GM19351 (cell line): ENCODE measurements around the gene IMPDH1.
"Not testable (repeated sequence)": the region's sequence is repeated elsewhere in the genome, so short reads cannot be mapped to it uniquely, and the experiment has no call there.

Source experiments
- ATAC-seq: cut with Tn5 transposase; IDR thresholded peaks from one replicate; pipeline ENCODE4 v1.9.1; 2021; ENCODE audit warnings: mild to moderate bottlenecking, moderate library complexity; ENCODE audit not compliant: unreplicated experiment

IMPDH1 gene

GRCh38 chr7:128409596-128410450, at the start of gene IMPDH1:
IMPDH1 (minus strand) TSS chr7:128409982; CDS start chr7:128409901, 81 bp downstream.
- peak; percentile 74 for ATAC-seq

GRCh38 chr7:128459394-128459878, 49.7 kb upstream of the IMPDH1 start:
- ATAC-seq = peak; percentile 50

GRCh38 chr7:128458956-128459355, 49.2 kb upstream of the IMPDH1 start:
- peak; percentile 29 for ATAC-seq

GRCh38 chr7:128457385-128457784, 47.6 kb upstream of the IMPDH1 start:
- ATAC-seq = not testable (repeated sequence)

- ATAC-seq = peak; percentile 7
Observed at GRCh38 chr7:128456255-128456725, 46.5 kb upstream of the IMPDH1 start.

- ATAC-seq = peak; percentile 81
Observed at GRCh38 chr7:128455543-128456254, 45.9 kb upstream of the IMPDH1 start, which contains the start of gene HILPDA. HILPDA (plus strand) TSS chr7:128455878; CDS start chr7:128457269, 1,391 bp downstream.

GRCh38 chr7:128454808-128455542, 45.2 kb upstream of the IMPDH1 start:
- no peak for ATAC-seq

GRCh38 chr7:128453836-128454804, 44.3 kb upstream of the IMPDH1 start:
- no peak for ATAC-seq

- no peak for ATAC-seq
Observed at GRCh38 chr7:128452552-128452951, 42.8 kb upstream of the IMPDH1 start.

- ATAC-seq = no peak
Observed at GRCh38 chr7:128450913-128451312, 41.1 kb upstream of the IMPDH1 start.

- ATAC-seq = no peak
Observed at GRCh38 chr7:128450409-128450808, 40.6 kb upstream of the IMPDH1 start.

GRCh38 chr7:128448751-128449302, 39.0 kb upstream of the IMPDH1 start:
- ATAC-seq = no peak

GRCh38 chr7:128447941-128448564, 38.3 kb upstream of the IMPDH1 start:
- no peak for ATAC-seq

GRCh38 chr7:128446306-128446705, 36.5 kb upstream of the IMPDH1 start:
- no peak for ATAC-seq

GRCh38 chr7:128443831-128444600, 34.2 kb upstream of the IMPDH1 start:
- ATAC-seq = no peak

- no peak for ATAC-seq
Observed at GRCh38 chr7:128442356-128442755, 32.6 kb upstream of the IMPDH1 start.

GRCh38 chr7:128437426-128438332, 27.9 kb upstream of the IMPDH1 start:
- peak; percentile 75 for ATAC-seq
